AG04450 (cell line): ENCODE measurements around the gene PRAF2. TPM values are rescaled to one million over a fixed set of nuclear protein-coding genes. Genes with fewer than 3 reads are reported as not detected.

Source experiments
- CTCF ChIA-PET: fragments of 300-600, 350-600 bp; formaldehyde crosslinking; extraction: SDS; loops from one replicate; lab custom pipeline; 2022; ENCODE audit warnings: antibody characterized with exemption, inconsistent platforms; lab: Charles Lee
- POLR2A ChIA-PET: fragments of 350-600 bp; formaldehyde crosslinking; extraction: SDS; loops from one replicate; lab custom pipeline; 2021; ENCODE audit warnings: antibody characterized with exemption, inconsistent platforms; lab: Yijun Ruan, JAX
- DNase-seq: peaks from one replicate; pipeline ENCODE4 v3.0.0-alpha.2; 2011; ENCODE audit warnings: low read depth, low spot score
- H3K27ac ChIP-seq: one replicate; pipeline ENCODE4 v1.5.1; 2012; ENCODE audit warnings: low read depth, low read length, control low read depth
- H3K27me3 ChIP-seq: one replicate; pipeline ENCODE4 v1.6.0; 2012; ENCODE audit warnings: low read length; ENCODE audit not compliant: control insufficient read depth, insufficient read depth
- H3K4me3 ChIP-seq: 2 replicates; pipeline ENCODE4 v1.5.1; 2011; ENCODE audit warnings: mild to moderate bottlenecking, low read depth, low read length, control low read depth
- H3K9me3 ChIP-seq: 2 replicates; pipeline ENCODE4 v1.5.1; 2012; ENCODE audit warnings: low read length; ENCODE audit not compliant: control insufficient read depth, insufficient read depth
- CTCF ChIP-seq: IDR thresholded peaks from 2 replicates; pipeline ENCODE4 v1.5.1; 2011; ENCODE audit warnings: low read depth, low read length, control low read depth, inconsistent platforms
- polyA plus RNA-seq: library from polyadenylated mRNA; depleted of rRNA; stranded (reverse); fragments of >200 nt; gene quantifications from 2 replicates; pipeline ENCODE4 v1.2.3, GENCODE V29; 2011

Gene PRAF2
- polyA plus RNA-seq, 1 experiment: 27.6 TPM

- POLR2A ChIA-PET: interaction anchor here (0.9 to 1.7 kb wide), 4 partner anchors 12 to 82 kb away, joined by 5 to 6 read pairs (median 5); partner anchors contain the start of genes GRIPAP1 and PRAF2
Measured at GRCh38 chrX:49040376-49040955, 33.3 kb downstream of the PRAF2 start.

GRCh38 chrX:49039598-49040375 lies 34.0 kb downstream of the PRAF2 start:
- TF ChIP-seq CTCF: peak; percentile 15; the same call in 1 of the 2 replicates
- POLR2A ChIA-PET: interaction anchor here (0.8 to 1.7 kb wide), 5 partner anchors 12 to 81 kb away, joined by 3 to 6 read pairs (median 5); partner anchors contain the start of genes GRIPAP1 and PRAF2

More at GRCh38 chrX:49040376-49040955, 33.3 kb downstream of the PRAF2 start:
- no peak for DNase-seq
- H3K4me3 ChIP-seq: peak overlapping the region; percentile 79
- CTCF ChIA-PET: interaction anchor here (2.0 kb wide), 1 partner anchor 116 kb away, joined by 6 read pairs; no protein-coding TSS in a partner anchor
- no peak for TF ChIP-seq CTCF
- H3K27me3 ChIP-seq: no peaks in the 10 kb centered on the region
- H3K27ac ChIP-seq: peak overlapping the region; percentile 91
- no peaks in the 10 kb centered on the region for H3K9me3 ChIP-seq

GRCh38 chrX:49037883-49038475 lies 35.8 kb downstream of the PRAF2 start:
- peak; percentile 16 for DNase-seq
- Histone ChIP-seq H3K4me3 (no peak overlapping the region), H3K27me3 (no peaks in the 10 kb centered on the region), H3K9me3 (no peaks in the 10 kb centered on the region), H3K27ac (peak overlapping the region; percentile 52)
- ChIA-PET CTCF (no interaction called here), POLR2A (no interaction called here)
- TF ChIP-seq CTCF: no peak

More at GRCh38 chrX:49039598-49040375, 34.0 kb downstream of the PRAF2 start:
- peak; percentile 81 for DNase-seq
- Histone ChIP-seq H3K4me3 (peak overlapping the region; percentile 79), H3K9me3 (no peaks in the 10 kb centered on the region), H3K27ac (peak overlapping the region; percentile 91), H3K27me3 (no peaks in the 10 kb centered on the region)
- CTCF ChIA-PET: interaction anchor here (2.0 kb wide), 1 partner anchor 116 kb away, joined by 6 read pairs; no protein-coding TSS in a partner anchor

GRCh38 chrX:49030283-49030682 lies 43.5 kb downstream of the PRAF2 start:
- TF ChIP-seq CTCF: no peak

More at GRCh38 chrX:49030283-49030682, 43.5 kb downstream of the PRAF2 start:
- ChIA-PET POLR2A (no interaction called here), CTCF (interaction anchor here (0.8 to 1.2 kb wide), 2 partner anchors 14 to 58 kb away, joined by 3 read pairs; no protein-coding TSS in a partner anchor)
- H3K27ac ChIP-seq: no peak overlapping the region
- no peaks in the 10 kb centered on the region for H3K9me3 ChIP-seq
- H3K4me3 ChIP-seq: no peak overlapping the region
- no peak for DNase-seq
- no peaks in the 10 kb centered on the region for H3K27me3 ChIP-seq
